HepG2 (cell line): Measurements from ENCODE around the gene RNU6-1. TPM values are rescaled to one million over a fixed set of nuclear protein-coding genes. Genes with fewer than 3 reads are reported as not detected.

Experiments
- FLYWCH1 ChIP-seq: sonication (generic); formaldehyde crosslinking; IDR thresholded peaks from 2 replicates; pipeline ENCODE4 v1.8.1; 2023; ENCODE audit warnings: mild to moderate bottlenecking, missing genetic modification reagents
- KDM6A ChIP-seq: IDR thresholded peaks from 2 replicates; pipeline ENCODE4 v1.6.1; 2016; ENCODE audit warnings: low read depth
- LCORL ChIP-seq, 2 experiments: fragments of 450-650 bp in 1 of 2; sonication (generic) in 1 of 2; formaldehyde crosslinking in 1 of 2; IDR thresholded peaks; 2 replicates each; pipeline versions ENCODE4 v1.5.0 to v1.6.1; 2017 to 2020; ENCODE audit warnings: antibody characterized with exemption in 1 of 2, missing genetic modification reagents in 1 of 2
- MAZ ChIP-seq, 2 experiments: sonication (generic) in 1 of 2; formaldehyde crosslinking in 1 of 2; IDR thresholded peaks; 2 replicates each; pipeline versions ENCODE4 v1.5.0 to v1.6.1; 2012 to 2020; ENCODE audit warnings: low read depth in 2 of 2, mild to moderate bottlenecking in 2 of 2, borderline replicate concordance in 1 of 2, improper control_type of control experiment in 1 of 2, low read length in 1 of 2, missing genetic modification reagents in 1 of 2, moderate library complexity in 1 of 2
- NFAT5 ChIP-seq: sonication (generic); formaldehyde crosslinking; IDR thresholded peaks from 2 replicates; pipeline ENCODE4 v1.4.0; 2020; ENCODE audit warnings: missing genetic modification reagents
- NR2F6 ChIP-seq, 2 experiments: IDR thresholded peaks; 2 replicates each; pipeline ENCODE4 v1.6.1; 2016; ENCODE audit warnings: antibody characterized with exemption in 1 of 2, mild to moderate bottlenecking in 1 of 2
- PCBP2 ChIP-seq: fragments of 200-400 bp; formaldehyde crosslinking; optimal IDR thresholded peaks from 2 replicates; pipeline ENCODE3; 2018; ENCODE audit warnings: low read length, low read depth; ENCODE audit not compliant: poor library complexity, severe bottlenecking
- PLRG1 ChIP-seq: fragments of 450-650 bp; conservative IDR thresholded peaks from 2 replicates; pipeline ENCODE4 v1.6.1; 2016
- RBM22 ChIP-seq: fragments of 200-400 bp; formaldehyde crosslinking; optimal IDR thresholded peaks from 2 replicates; pipeline ENCODE3; 2017; ENCODE audit warnings: mild to moderate bottlenecking, low read length, moderate library complexity
- RXRA ChIP-seq: sonication (generic); formaldehyde crosslinking; IDR thresholded peaks from 2 replicates; pipeline ENCODE4 v1.5.1; 2020; ENCODE audit warnings: missing genetic modification reagents
- SATB2 ChIP-seq: sonication (generic); formaldehyde crosslinking; IDR thresholded peaks from 2 replicates; pipeline ENCODE4 v1.5.0; 2020; ENCODE audit warnings: missing genetic modification reagents
- ZMAT3 ChIP-seq: sonication (generic); formaldehyde crosslinking; conservative IDR thresholded peaks from 2 replicates; pipeline ENCODE4 v1.7.0; 2021; ENCODE audit warnings: missing genetic modification reagents
- ZNF124 ChIP-seq: sonication (generic); formaldehyde crosslinking; IDR thresholded peaks from 2 replicates; pipeline ENCODE4 v1.4.0; 2020; ENCODE audit warnings: missing genetic modification reagents
- ZNF567 ChIP-seq: sonication (generic); formaldehyde crosslinking; IDR thresholded peaks from 2 replicates; pipeline ENCODE4 v1.8.1; 2023; ENCODE audit warnings: mild to moderate bottlenecking, missing genetic modification reagents, borderline replicate concordance
- ZNF652 ChIP-seq: IDR thresholded peaks from 2 replicates; pipeline ENCODE4 v1.6.1; 2016; ENCODE audit warnings: low read depth, borderline replicate concordance
- ZNF704 ChIP-seq: sonication (generic); formaldehyde crosslinking; IDR thresholded peaks from 2 replicates; pipeline ENCODE4 v1.8.1; 2023; ENCODE audit warnings: mild to moderate bottlenecking, inconsistent platforms, moderate library complexity, missing genetic modification reagents, borderline replicate concordance
- ZNF788 ChIP-seq: sonication (generic); formaldehyde crosslinking; IDR thresholded peaks from 2 replicates; pipeline ENCODE4 v1.5.0; 2020; ENCODE audit warnings: mild to moderate bottlenecking, missing genetic modification reagents, borderline replicate concordance
- ZSCAN30 ChIP-seq: sonication (generic); formaldehyde crosslinking; IDR thresholded peaks from 2 replicates; pipeline ENCODE4 v1.5.0; 2020; ENCODE audit warnings: mild to moderate bottlenecking, missing genetic modification reagents
- polyA plus RNA-seq, 8 experiments: library from polyadenylated mRNA; depleted of rRNA in 3 of 8; stranded (reverse) in 7 of 8; unstranded in 1 of 8; fragments of >200 nt; fragmentation: Illumina TruSeq in 4 of 8; extraction: Trizol in 4 of 8; gene quantifications; 2 replicates each; pipeline versions ENCODE4 v1.2.1 to v1.2.3, GENCODE V29; 2011 to 2016; ENCODE audit warnings: low read depth in 4 of 8, missing spikeins in 1 of 8, mixed read lengths in 1 of 8; ENCODE audit not compliant: insufficient read depth in 1 of 8
- total RNA-seq, 5 experiments: library from RNA; depleted of rRNA; stranded (reverse); fragments of >200 nt; fragmentation: Illumina TruSeq; extraction: Trizol; gene quantifications; 2 replicates each; pipeline ENCODE4 v1.2.3, GENCODE V29; 2016; ENCODE audit warnings: low read depth in 1 of 5

The RNU6-1 gene
- total and polyA plus RNA-seq, 2 of the 13 experiments (the other 11 are each of a cell fraction or from before 2014, with no cell fraction given), result under 0.01 TPM; not detected in 1

- TF ChIP-seq ZNF788 (CRISPR knock-in tag) (peak; percentile 51; the same call in 1 of the 2 replicates), PCBP2 (no peak), ZNF567 (CRISPR knock-in tag) (no peak), LCORL (IDR thresholded peaks at IDR 0.05) (no peak), LCORL (CRISPR knock-in tag; IDR thresholded peaks at IDR 0.05) (peak; percentile 67; the same call in 1 of the 2 replicates), RXRA (CRISPR knock-in tag) (0 out of 2 replicates have a peak, but pooled peaks have one; percentile 43), SATB2 (CRISPR knock-in tag) (no peak), MAZ (IDR thresholded peaks at IDR 0.05; ENCODE audit: borderline replicate concordance, low read depth, low read length) (0 out of 2 replicates have a peak, but pooled peaks have one; percentile 12), MAZ (CRISPR knock-in tag; IDR thresholded peaks at IDR 0.05; ENCODE audit: low read depth) (peak; percentile 34; the same call in 1 of the 2 replicates), ZMAT3 (CRISPR knock-in tag) (no peak), KDM6A (CRISPR knock-in tag) (no peak), ZNF704 (CRISPR knock-in tag) (no peak), NFAT5 (no peak), FLYWCH1 (CRISPR knock-in tag) (no peak), ZNF124 (CRISPR knock-in tag) (no peak), NR2F6 (IDR thresholded peaks at IDR 0.05) (no peak), NR2F6 (CRISPR knock-in tag; IDR thresholded peaks at IDR 0.05) (0 out of 2 replicates have a peak, but pooled peaks have one; percentile 6), RBM22 (no peak), ZSCAN30 (CRISPR knock-in tag) (no peak), ZNF652 (peak; percentile 93), PLRG1 (no peak)
Observed at GRCh38 chr15:67833710-67834511, 5.9 kb downstream of the RNU6-1 start (continued).
